ENCODE results near the gene PCDHA8. TPM values are rescaled to one million over a fixed set of nuclear protein-coding genes. Genes with fewer than 3 reads are reported as not detected.
"Not testable (repeated sequence)": the region's sequence is repeated elsewhere in the genome, so short reads cannot be mapped to it uniquely, and the experiment has no call there.

PCDHA8 gene
- total RNA-seq, 2 donors from 2014 or later = 2.1 to 4.6 TPM

- H3K27ac ChIP-seq = no peak overlapping the region
- no peaks in the 10 kb centered on the region for H3K36me3 ChIP-seq (replicated peaks in 1 of 2; ENCODE audit: insufficient read depth in 1 of 2, low read depth in 2 of 2)
- H3K9me3 ChIP-seq = peaks cover 0 to 57% (median 2%) of the 10 kb centered on the region in 3 donors
- ATAC-seq (no peak), DNase-seq (no peak)
- H3K4me3 ChIP-seq = no peak overlapping the region
- intact Hi-C loops (cut with DNase I) = no loop called here
- no peaks in the 10 kb centered on the region for H3K27me3 ChIP-seq
- H3K4me1 ChIP-seq = no peaks in the 10 kb centered on the region
- 44% methylated on average over 39 of the region's 39 CpGs; no CpG with 5 or more reads in 1 of the 2 donors for WGBS, 2 donors
- TF ChIP-seq CTCF (IDR thresholded peaks at IDR 0.05) (no peak), POLR2A (IDR thresholded peaks at IDR 0.05) (no peak)
Measured at GRCh38 chr5:140796718-140797095, 44.3 kb upstream of the PCDHA8 start.

DNA sequence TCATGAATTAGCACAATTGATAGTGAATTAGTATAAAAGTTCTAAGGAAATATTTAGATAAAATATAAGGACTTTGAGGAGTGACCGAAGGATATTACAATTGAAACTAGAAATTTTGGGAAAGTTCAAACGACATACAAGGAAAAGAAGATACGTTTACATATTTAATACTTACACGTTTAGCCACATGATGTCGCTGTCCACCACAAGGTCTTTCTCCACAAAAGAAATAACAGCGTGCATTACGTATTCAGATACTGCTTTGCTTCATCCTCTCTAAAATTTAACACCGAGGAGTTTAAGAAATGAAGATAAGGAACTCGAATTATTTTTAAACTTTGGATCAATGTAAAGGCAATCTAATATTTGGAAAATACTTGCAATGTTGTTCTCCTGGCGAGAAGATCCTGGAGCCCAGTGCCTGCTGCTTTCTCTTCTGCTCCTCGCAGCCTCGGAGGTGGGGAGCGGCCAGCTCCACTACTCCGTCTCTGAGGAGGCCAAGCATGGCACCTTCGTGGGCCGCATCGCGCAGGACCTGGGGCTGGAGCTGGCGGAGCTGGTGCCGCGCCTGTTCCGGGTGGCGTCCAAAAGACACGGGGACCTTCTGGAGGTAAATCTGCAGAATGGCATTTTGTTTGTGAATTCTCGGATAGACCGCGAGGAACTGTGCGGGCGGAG lies 40.0 kb upstream of the PCDHA8 start, which contains the start of gene PCDHA3:
TSS of gene PCDHA3 (plus strand) at position 242 of the 678 bp plus-strand sequence.
- Histone ChIP-seq H3K9me3 (peaks cover 0 to 44% (median 5%) of the 10 kb centered on the region in 3 donors), H3K4me3 (peak within 1 kb of the TSS in 1 of 2 donors; percentile 20), H3K4me1 (no peaks in the 10 kb centered on the region), H3K27me3 (no peaks in the 10 kb centered on the region), H3K36me3 (replicated peaks in 1 of 2; ENCODE audit: insufficient read depth in 1 of 2, low read depth in 2 of 2) (no peaks in the 10 kb centered on the region), H3K27ac (peak within 1 kb of the TSS in 1 of 4 donors; percentile 18)
- intact Hi-C loops (cut with DNase I) = no loop called here
- DNase-seq (peak in 2 of 4 donors; percentile 37 to 43), ATAC-seq (no peak)
- WGBS, 2 donors = 9 to 13% methylated on average over 14 to 29 of the region's 29 CpGs
- peak in 5 of 7 experiments; percentile 24 to 53 (median 29) for TF ChIP-seq CTCF (IDR thresholded peaks at IDR 0.05)
- TF ChIP-seq POLR2A (IDR thresholded peaks at IDR 0.05) = no peak

DNA sequence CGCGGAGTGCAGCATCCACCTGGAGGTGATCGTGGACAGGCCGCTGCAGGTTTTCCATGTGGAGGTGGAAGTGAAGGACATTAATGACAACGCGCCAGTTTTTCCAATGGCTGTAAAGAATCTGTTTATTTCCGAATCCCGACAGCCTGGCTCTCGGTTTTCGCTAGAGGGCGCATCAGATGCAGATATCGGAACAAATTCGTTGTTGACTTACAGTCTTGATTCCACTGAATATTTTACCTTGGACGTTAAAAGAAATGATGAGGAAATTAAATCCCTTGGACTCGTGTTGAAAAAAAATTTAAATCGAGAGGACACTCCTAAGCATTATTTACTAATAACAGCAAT lies 39.5 kb upstream of the PCDHA8 start:
- intact Hi-C loops (cut with DNase I) = no loop called here
- H3K4me1 ChIP-seq = no peaks in the 10 kb centered on the region
- DNase-seq = peak in 2 of 4 donors; percentile 22 to 46
- ATAC-seq = no peak
- no peaks in the 10 kb centered on the region for H3K36me3 ChIP-seq (replicated peaks in 1 of 2; ENCODE audit: insufficient read depth in 1 of 2, low read depth in 2 of 2)
- TF ChIP-seq CTCF (IDR thresholded peaks at IDR 0.05) (peak in 5 of 7 experiments; percentile 8 to 35 (median 20)), POLR2A (IDR thresholded peaks at IDR 0.05) (no peak)
- peaks cover 0 to 39% (median 4%) of the 10 kb centered on the region in 3 donors for H3K9me3 ChIP-seq
- no peak overlapping the region for H3K4me3 ChIP-seq
- no peaks in the 10 kb centered on the region for H3K27me3 ChIP-seq
- peak overlapping the region in 1 of 4 donors; percentile 18 for H3K27ac ChIP-seq
- WGBS, 2 donors = 9 to 20% methylated on average over 14 to 16 of the region's 16 CpGs

- intact Hi-C loops (cut with DNase I); H3K27ac ChIP-seq; DNase-seq; H3K27me3 ChIP-seq; ATAC-seq; H3K4me1 ChIP-seq; H3K36me3 ChIP-seq (replicated peaks in 1 of 2; ENCODE audit: insufficient read depth in 1 of 2, low read depth in 2 of 2); H3K4me3 ChIP-seq: not testable (repeated sequence)
- H3K9me3 ChIP-seq = peaks cover 0 to 37% (median 3%) of the 10 kb centered on the region in 3 donors
- 34 to 53% methylated on average over 6 to 43 of the region's 45 CpGs for WGBS, 2 donors
Measured at GRCh38 chr5:140802381-140802780, 38.6 kb upstream of the PCDHA8 start.

- no peak overlapping the region for H3K4me3 ChIP-seq
- TF ChIP-seq CTCF (IDR thresholded peaks at IDR 0.05) (no peak), POLR2A (IDR thresholded peaks at IDR 0.05) (no peak)
- no peaks in the 10 kb centered on the region for H3K27me3 ChIP-seq
- H3K4me1 ChIP-seq = no peaks in the 10 kb centered on the region
- DNase-seq (no peak), ATAC-seq (no peak)
- peaks cover 0 to 41% (median 3%) of the 10 kb centered on the region in 3 donors for H3K9me3 ChIP-seq
- intact Hi-C loops (cut with DNase I) = no loop called here
- 30 to 51% methylated on average over 12 to 53 of the region's 53 CpGs for WGBS, 2 donors
- no peaks in the 10 kb centered on the region for H3K36me3 ChIP-seq (replicated peaks in 1 of 2; ENCODE audit: insufficient read depth in 1 of 2, low read depth in 2 of 2)
- no peak overlapping the region for H3K27ac ChIP-seq
Measured at GRCh38 chr5:140802781-140803271, 38.2 kb upstream of the PCDHA8 start.

Measured in body of pancreas (tissue), 4 donors.